ENCODE measurements around the gene AGTPBP1.

The AGTPBP1 gene

GRCh38 chr9:85516976-85517637 lies 224.6 kb downstream of the AGTPBP1 start:
- Histone ChIP-seq H2AFZ (ENCODE audit: low read depth, low read length) (no peak overlapping the region), H3K9me3 (ENCODE audit: low read length) (peaks cover 2% of the 10 kb centered on the region), H3K27me3 (ENCODE audit: insufficient read depth, low read length) (no peaks in the 10 kb centered on the region), H3K4me1 (ENCODE audit: insufficient read depth, low read length) (peaks cover 19% of the 10 kb centered on the region), H3K4me3 (ENCODE audit: low read length) (no peak overlapping the region), H3K36me3 (ENCODE audit: insufficient read depth, low read length) (no peaks in the 10 kb centered on the region)

- H2AFZ ChIP-seq (ENCODE audit: low read depth, low read length) = no peak overlapping the region
- no peak overlapping the region for H3K4me3 ChIP-seq (ENCODE audit: low read length)
- peaks cover 24% of the 10 kb centered on the region for H3K4me1 ChIP-seq (ENCODE audit: insufficient read depth, low read length)
- H3K27me3 ChIP-seq (ENCODE audit: insufficient read depth, low read length) = no peaks in the 10 kb centered on the region
- H3K9me3 ChIP-seq (ENCODE audit: low read length) = no peaks in the 10 kb centered on the region
- H3K36me3 ChIP-seq (ENCODE audit: insufficient read depth, low read length) = no peaks in the 10 kb centered on the region
Measured at GRCh38 chr9:85516455-85516854, 225.3 kb downstream of the AGTPBP1 start.

GRCh38 chr9:85515021-85515420 lies 226.7 kb downstream of the AGTPBP1 start:
- Histone ChIP-seq H3K4me1 (ENCODE audit: insufficient read depth, low read length) (peaks cover 24% of the 10 kb centered on the region), H3K27me3 (ENCODE audit: insufficient read depth, low read length) (no peaks in the 10 kb centered on the region), H2AFZ (ENCODE audit: low read depth, low read length) (no peak overlapping the region), H3K9me3 (ENCODE audit: low read length) (no peaks in the 10 kb centered on the region), H3K4me3 (ENCODE audit: low read length) (no peak overlapping the region), H3K36me3 (ENCODE audit: insufficient read depth, low read length) (no peaks in the 10 kb centered on the region)

GRCh38 chr9:85514256-85514655 lies 227.5 kb downstream of the AGTPBP1 start:
- Histone ChIP-seq H3K9me3 (ENCODE audit: low read length) (no peaks in the 10 kb centered on the region), H3K4me1 (ENCODE audit: insufficient read depth, low read length) (peaks cover 24% of the 10 kb centered on the region), H3K4me3 (ENCODE audit: low read length) (no peak overlapping the region), H3K36me3 (ENCODE audit: insufficient read depth, low read length) (no peaks in the 10 kb centered on the region), H3K27me3 (ENCODE audit: insufficient read depth, low read length) (no peaks in the 10 kb centered on the region), H2AFZ (ENCODE audit: low read depth, low read length) (no peak overlapping the region)

DNA sequence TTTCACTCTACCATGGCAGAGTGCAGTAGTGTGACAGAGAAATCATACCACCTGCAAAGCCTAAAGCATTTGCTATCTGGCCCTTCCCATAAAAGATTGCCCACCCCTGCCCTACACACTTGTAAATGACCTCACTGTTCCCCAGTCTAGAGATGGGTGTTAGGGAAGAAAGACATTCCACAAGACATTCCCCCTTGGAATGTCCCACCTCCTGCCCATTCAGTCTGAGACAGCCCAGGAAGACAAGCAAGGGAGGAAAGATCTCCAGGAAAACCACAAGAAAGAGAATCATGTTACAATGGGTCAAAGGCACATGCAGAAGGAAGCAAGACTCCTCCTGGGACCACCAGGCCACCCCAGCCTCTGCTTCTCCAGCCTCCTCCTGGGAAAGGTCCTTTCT lies 230.0 kb downstream of the AGTPBP1 start:
- no peak overlapping the region for H3K4me3 ChIP-seq (ENCODE audit: low read length)
- H3K4me1 ChIP-seq (ENCODE audit: insufficient read depth, low read length) = peaks cover 30% of the 10 kb centered on the region
- H3K27me3 ChIP-seq (ENCODE audit: insufficient read depth, low read length) = no peaks in the 10 kb centered on the region
- H3K9me3 ChIP-seq (ENCODE audit: low read length) = no peaks in the 10 kb centered on the region
- no peaks in the 10 kb centered on the region for H3K36me3 ChIP-seq (ENCODE audit: insufficient read depth, low read length)
- H2AFZ ChIP-seq (ENCODE audit: low read depth, low read length) = no peak overlapping the region

DNA sequence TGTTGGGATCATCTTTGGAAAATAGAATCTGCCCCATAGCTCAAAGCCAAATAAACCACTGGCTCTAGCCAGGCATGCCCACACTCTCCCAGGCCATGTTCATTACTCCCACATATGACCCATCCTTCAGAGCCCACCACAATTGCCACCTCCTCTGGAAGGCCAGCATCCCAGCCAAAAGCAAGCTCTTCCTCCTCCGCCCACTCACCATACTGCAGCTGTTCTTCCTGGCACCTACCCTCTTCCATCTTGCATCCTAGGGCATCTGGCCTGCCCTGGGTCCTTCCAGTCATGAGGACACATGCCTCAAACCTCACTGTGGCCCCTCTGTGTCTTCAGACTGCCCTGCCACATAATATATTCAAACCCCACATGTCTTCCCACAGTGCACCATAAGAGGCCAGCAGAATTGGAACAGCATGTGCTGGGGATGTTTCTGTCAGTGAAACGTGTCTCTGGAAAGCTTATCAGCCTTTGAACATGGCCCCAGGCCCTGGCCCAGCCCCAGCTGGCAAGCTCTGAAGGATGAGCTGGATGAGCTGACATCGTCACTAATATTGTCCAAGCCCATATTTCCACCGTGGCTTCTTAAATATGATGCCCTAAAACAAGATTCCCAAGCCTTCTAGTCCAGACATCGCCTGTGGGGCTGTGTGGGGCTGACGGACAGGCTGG lies 230.8 kb downstream of the AGTPBP1 start:
- Histone ChIP-seq H3K36me3 (ENCODE audit: insufficient read depth, low read length) (no peaks in the 10 kb centered on the region), H3K4me3 (ENCODE audit: low read length) (no peak overlapping the region), H3K4me1 (ENCODE audit: insufficient read depth, low read length) (peaks cover 30% of the 10 kb centered on the region), H3K27me3 (ENCODE audit: insufficient read depth, low read length) (no peaks in the 10 kb centered on the region), H3K9me3 (ENCODE audit: low read length) (no peaks in the 10 kb centered on the region), H2AFZ (ENCODE audit: low read depth, low read length) (no peak overlapping the region)

DNA sequence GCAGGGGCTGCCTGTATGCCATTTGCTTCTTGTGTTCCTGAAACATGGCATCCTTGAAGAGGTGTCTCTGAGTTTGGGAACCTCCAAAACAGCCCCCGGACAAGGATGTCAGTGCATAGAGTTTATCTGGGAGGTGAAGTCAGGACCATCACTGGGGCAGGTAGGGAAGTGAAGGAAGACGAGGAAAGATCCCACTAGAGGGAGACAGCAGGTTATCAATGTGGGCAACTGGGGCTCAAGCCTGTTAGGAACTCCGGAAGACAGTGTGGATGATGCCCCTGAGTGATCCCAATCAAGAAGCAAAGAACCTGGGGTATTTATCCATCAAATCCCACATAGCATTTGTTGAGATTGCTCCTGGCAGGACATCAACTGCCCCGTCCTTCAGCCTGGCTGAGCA lies 233.1 kb downstream of the AGTPBP1 start:
- Histone ChIP-seq H3K27me3 (ENCODE audit: insufficient read depth, low read length) (no peaks in the 10 kb centered on the region), H3K36me3 (ENCODE audit: insufficient read depth, low read length) (no peaks in the 10 kb centered on the region), H3K4me3 (ENCODE audit: low read length) (no peak overlapping the region), H3K4me1 (ENCODE audit: insufficient read depth, low read length) (peaks cover 17% of the 10 kb centered on the region), H2AFZ (ENCODE audit: low read depth, low read length) (no peak overlapping the region), H3K9me3 (ENCODE audit: low read length) (no peaks in the 10 kb centered on the region)

- Histone ChIP-seq H3K36me3 (ENCODE audit: insufficient read depth, low read length) (no peaks in the 10 kb centered on the region), H3K4me1 (ENCODE audit: insufficient read depth, low read length) (peaks cover 6% of the 10 kb centered on the region), H3K4me3 (ENCODE audit: low read length) (no peak overlapping the region), H3K9me3 (ENCODE audit: low read length) (no peaks in the 10 kb centered on the region), H2AFZ (ENCODE audit: low read depth, low read length) (no peak overlapping the region), H3K27me3 (ENCODE audit: insufficient read depth, low read length) (no peaks in the 10 kb centered on the region)
Measured at GRCh38 chr9:85505612-85506011, 236.1 kb downstream of the AGTPBP1 start.

GRCh38 chr9:85502815-85503655 lies 238.7 kb downstream of the AGTPBP1 start:
- Histone ChIP-seq H3K9me3 (ENCODE audit: low read length) (no peaks in the 10 kb centered on the region), H3K4me3 (ENCODE audit: low read length) (no peak overlapping the region), H3K27me3 (ENCODE audit: insufficient read depth, low read length) (no peaks in the 10 kb centered on the region), H3K4me1 (ENCODE audit: insufficient read depth, low read length) (peaks cover 4% of the 10 kb centered on the region), H2AFZ (ENCODE audit: low read depth, low read length) (no peak overlapping the region), H3K36me3 (ENCODE audit: insufficient read depth, low read length) (no peaks in the 10 kb centered on the region)

DNA sequence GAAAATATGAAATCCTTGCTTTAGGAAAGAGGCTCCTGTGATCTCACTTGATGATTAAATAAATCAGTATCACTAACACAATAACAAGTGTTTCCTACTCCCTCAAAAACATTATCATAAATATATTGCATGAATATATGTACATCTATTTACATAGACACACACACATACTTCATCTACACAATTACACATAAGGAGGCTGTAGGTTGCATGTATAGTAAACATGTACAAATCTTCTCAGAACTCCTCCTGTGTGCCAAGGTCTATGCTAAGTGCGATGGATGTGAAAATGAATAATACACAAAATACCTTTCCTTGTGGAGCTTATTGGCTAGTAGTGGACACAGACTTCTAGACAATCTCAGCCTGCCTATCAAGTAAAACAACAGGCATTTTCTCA lies 239.9 kb downstream of the AGTPBP1 start:
- no peaks in the 10 kb centered on the region for H3K27me3 ChIP-seq (ENCODE audit: insufficient read depth, low read length)
- H2AFZ ChIP-seq (ENCODE audit: low read depth, low read length) = no peak overlapping the region
- no peak overlapping the region for H3K4me3 ChIP-seq (ENCODE audit: low read length)
- H3K9me3 ChIP-seq (ENCODE audit: low read length) = no peaks in the 10 kb centered on the region
- no peaks in the 10 kb centered on the region for H3K36me3 ChIP-seq (ENCODE audit: insufficient read depth, low read length)
- no peaks in the 10 kb centered on the region for H3K4me1 ChIP-seq (ENCODE audit: insufficient read depth, low read length)

DNA sequence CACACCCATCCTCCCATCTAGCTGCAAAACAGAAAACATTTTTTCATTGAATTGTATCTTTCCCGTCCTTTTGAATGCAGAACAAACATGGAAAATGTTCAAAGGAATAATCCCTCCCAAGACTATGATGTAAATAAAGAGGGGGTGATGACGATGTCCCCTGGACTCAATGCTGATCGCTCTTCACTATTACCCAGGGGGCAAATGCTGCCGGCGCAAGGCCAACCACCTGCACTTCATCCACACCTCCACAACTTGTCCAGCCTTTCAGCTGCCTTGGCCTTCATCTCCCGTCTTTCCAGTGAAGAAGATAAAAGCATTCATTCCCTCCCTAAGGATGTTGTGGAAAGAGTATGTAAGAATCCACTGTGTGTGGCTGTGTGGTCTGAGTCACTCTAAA lies 240.3 kb downstream of the AGTPBP1 start:
- Histone ChIP-seq H2AFZ (ENCODE audit: low read depth, low read length) (no peak overlapping the region), H3K27me3 (ENCODE audit: insufficient read depth, low read length) (no peaks in the 10 kb centered on the region), H3K36me3 (ENCODE audit: insufficient read depth, low read length) (no peaks in the 10 kb centered on the region), H3K9me3 (ENCODE audit: low read length) (no peaks in the 10 kb centered on the region), H3K4me3 (ENCODE audit: low read length) (no peak overlapping the region), H3K4me1 (ENCODE audit: insufficient read depth, low read length) (no peaks in the 10 kb centered on the region)
